BLaER1 treated with 17β-estradiol and CSF1 and Interleukin-3, amounts not matched to agents 10 nM and 100 nM (cell line): ENCODE results near the gene C1orf105.

Source experiments
- H3K27ac ChIP-seq, 11 experiments: shearing (Covaris generic); formaldehyde crosslinking; 2 replicates each; pipeline ENCODE4 v1.8.1; 2022
- H3K27me3 ChIP-seq, 11 experiments: shearing (Covaris generic); formaldehyde crosslinking; 2 replicates each; pipeline ENCODE4 v1.8.1; 2022
- H3K36me3 ChIP-seq, 11 experiments: shearing (Covaris generic); formaldehyde crosslinking; 2 replicates each; pipeline ENCODE4 v1.8.1; 2022
- H3K4me1 ChIP-seq, 10 experiments: shearing (Covaris generic); formaldehyde crosslinking; 2 replicates each; pipeline ENCODE4 v1.8.1; 2022
- H3K4me2 ChIP-seq, 11 experiments: shearing (Covaris generic); formaldehyde crosslinking; 2 replicates each; pipeline ENCODE4 v1.8.1; 2022
- H3K4me3 ChIP-seq, 10 experiments: shearing (Covaris generic); formaldehyde crosslinking; 2 replicates each; pipeline ENCODE4 v1.8.1; 2022
- H3K9ac ChIP-seq, 11 experiments: shearing (Covaris generic); formaldehyde crosslinking; 2 replicates each; pipeline ENCODE4 v1.8.1; 2022
- H3K9me3 ChIP-seq, 11 experiments: shearing (Covaris generic); formaldehyde crosslinking; replicated peaks in 1 of 11; 2 replicates each; pipeline ENCODE4 v1.8.1; 2022
- H4K20me1 ChIP-seq, 11 experiments: shearing (Covaris generic); formaldehyde crosslinking; 2 replicates each; pipeline ENCODE4 v1.8.1; 2022
- Cebpa-rat ChIP-seq, 11 experiments: shearing (Covaris generic); IDR thresholded peaks; 2 replicates each; pipeline ENCODE4 v1.8.1; 2022

C1orf105 gene

GRCh38 chr1:172453153-172453545 lies 32.7 kb downstream of the C1orf105 start:
- H3K36me3 ChIP-seq = no peaks in the 10 kb centered on the region
- H3K27me3 ChIP-seq = no peaks in the 10 kb centered on the region
- H3K9ac ChIP-seq = no peak overlapping the region
- no peak overlapping the region for H3K27ac ChIP-seq
- H4K20me1 ChIP-seq = no peaks in the 10 kb centered on the region; a peak in 1 of 22 replicates
- TF ChIP-seq Cebpa-rat (IDR thresholded peaks at IDR 0.05) = no peak
- H3K4me3 ChIP-seq = no peak overlapping the region
- no peaks in the 10 kb centered on the region for H3K9me3 ChIP-seq
- no peak overlapping the region for H3K4me2 ChIP-seq
- H3K4me1 ChIP-seq = peaks cover 0 to 13% (median 9%) of the 10 kb centered on the region in 10 experiments; a peak in 12 of 20 replicates

- no peak overlapping the region for H3K4me2 ChIP-seq
- no peaks in the 10 kb centered on the region; a peak in 1 of 22 replicates for H4K20me1 ChIP-seq
- H3K27ac ChIP-seq = no peak overlapping the region
- H3K36me3 ChIP-seq = no peaks in the 10 kb centered on the region
- H3K9me3 ChIP-seq = no peaks in the 10 kb centered on the region
- no peak for TF ChIP-seq Cebpa-rat (IDR thresholded peaks at IDR 0.05)
- no peak overlapping the region for H3K4me3 ChIP-seq
- H3K4me1 ChIP-seq = peaks cover 0 to 13% (median 9%) of the 10 kb centered on the region in 10 experiments; a peak in 12 of 20 replicates
- no peak overlapping the region for H3K9ac ChIP-seq
- H3K27me3 ChIP-seq = no peaks in the 10 kb centered on the region
Observed at GRCh38 chr1:172453607-172454006, 33.1 kb downstream of the C1orf105 start.

- H3K36me3 ChIP-seq = no peaks in the 10 kb centered on the region
- no peaks in the 10 kb centered on the region for H3K27me3 ChIP-seq
- no peak overlapping the region for H3K4me2 ChIP-seq
- H3K4me3 ChIP-seq = no peak overlapping the region
- no peak for TF ChIP-seq Cebpa-rat (IDR thresholded peaks at IDR 0.05)
- H4K20me1 ChIP-seq = no peaks in the 10 kb centered on the region; a peak in 1 of 22 replicates
- H3K9ac ChIP-seq = no peak overlapping the region
- H3K4me1 ChIP-seq = no peaks in the 10 kb centered on the region
- H3K27ac ChIP-seq = no peak overlapping the region
- no peaks in the 10 kb centered on the region for H3K9me3 ChIP-seq
Observed at GRCh38 chr1:172455451-172455850, 35.0 kb downstream of the C1orf105 start.

GRCh38 chr1:172456344-172456769 lies 35.9 kb downstream of the C1orf105 start:
- Histone ChIP-seq H3K4me3 (no peak overlapping the region), H3K9me3 (no peaks in the 10 kb centered on the region), H3K4me1 (no peaks in the 10 kb centered on the region), H3K4me2 (no peak overlapping the region), H3K27me3 (no peaks in the 10 kb centered on the region), H3K36me3 (no peaks in the 10 kb centered on the region), H4K20me1 (no peaks in the 10 kb centered on the region; a peak in 1 of 22 replicates), H3K27ac (no peak overlapping the region), H3K9ac (no peak overlapping the region)
- TF ChIP-seq Cebpa-rat (IDR thresholded peaks at IDR 0.05) = no peak

- H3K36me3 ChIP-seq = no peaks in the 10 kb centered on the region
- TF ChIP-seq Cebpa-rat (IDR thresholded peaks at IDR 0.05) = no peak
- H3K4me2 ChIP-seq = no peak overlapping the region
- no peaks in the 10 kb centered on the region for H3K9me3 ChIP-seq
- H3K4me3 ChIP-seq = no peak overlapping the region
- no peaks in the 10 kb centered on the region for H3K4me1 ChIP-seq
- no peak overlapping the region for H3K27ac ChIP-seq
- H3K27me3 ChIP-seq = no peaks in the 10 kb centered on the region
- H3K9ac ChIP-seq = no peak overlapping the region
- H4K20me1 ChIP-seq = no peaks in the 10 kb centered on the region; a peak in 1 of 22 replicates
Observed at GRCh38 chr1:172457479-172458130, 37.1 kb downstream of the C1orf105 start.

GRCh38 chr1:172460177-172460576 lies 39.7 kb downstream of the C1orf105 start:
- TF ChIP-seq Cebpa-rat (IDR thresholded peaks at IDR 0.05) = no peak
- no peak overlapping the region for H3K4me3 ChIP-seq
- no peaks in the 10 kb centered on the region for H3K9me3 ChIP-seq

GRCh38 chr1:172460887-172461315 lies 40.4 kb downstream of the C1orf105 start:
- Histone ChIP-seq H3K9me3 (no peaks in the 10 kb centered on the region), H3K27ac (no peak overlapping the region), H3K4me1 (no peaks in the 10 kb centered on the region), H3K36me3 (no peaks in the 10 kb centered on the region), H3K4me2 (no peak overlapping the region), H3K9ac (no peak overlapping the region), H3K27me3 (no peaks in the 10 kb centered on the region), H3K4me3 (no peak overlapping the region), H4K20me1 (no peaks in the 10 kb centered on the region; a peak in 1 of 22 replicates)
- no peak for TF ChIP-seq Cebpa-rat (IDR thresholded peaks at IDR 0.05)

More at GRCh38 chr1:172460177-172460576, 39.7 kb downstream of the C1orf105 start:
- no peaks in the 10 kb centered on the region for H3K4me1 ChIP-seq
- H3K9ac ChIP-seq = no peak overlapping the region
- no peaks in the 10 kb centered on the region for H3K27me3 ChIP-seq
- H3K4me2 ChIP-seq = no peak overlapping the region
- H3K36me3 ChIP-seq = no peaks in the 10 kb centered on the region
- H4K20me1 ChIP-seq = no peaks in the 10 kb centered on the region; a peak in 1 of 22 replicates
- no peak overlapping the region for H3K27ac ChIP-seq

GRCh38 chr1:172465617-172466016 lies 45.1 kb downstream of the C1orf105 start:
- Histone ChIP-seq H3K4me3 (no peak overlapping the region), H3K27me3 (no peaks in the 10 kb centered on the region), H3K36me3 (no peaks in the 10 kb centered on the region), H3K9ac (no peak overlapping the region), H3K27ac (no peak overlapping the region), H3K4me1 (no peaks in the 10 kb centered on the region; a peak in 1 of 20 replicates), H3K9me3 (no peaks in the 10 kb centered on the region), H3K4me2 (no peak overlapping the region), H4K20me1 (no peaks in the 10 kb centered on the region)
- TF ChIP-seq Cebpa-rat (IDR thresholded peaks at IDR 0.05) = no peak

GRCh38 chr1:172466795-172467407 lies 46.4 kb downstream of the C1orf105 start:
- Histone ChIP-seq H3K27ac (no peak overlapping the region), H4K20me1 (no peaks in the 10 kb centered on the region), H3K36me3 (no peaks in the 10 kb centered on the region), H3K4me2 (no peak overlapping the region), H3K4me3 (no peak overlapping the region), H3K9ac (no peak overlapping the region), H3K4me1 (no peaks in the 10 kb centered on the region; a peak in 2 of 20 replicates), H3K9me3 (no peaks in the 10 kb centered on the region), H3K27me3 (no peaks in the 10 kb centered on the region)
- no peak for TF ChIP-seq Cebpa-rat (IDR thresholded peaks at IDR 0.05)

- peaks cover 0 to 4% (median under 1%) of the 10 kb centered on the region in 10 experiments; a peak in 8 of 20 replicates for H3K4me1 ChIP-seq
- H3K27ac ChIP-seq = no peak overlapping the region
- H3K9me3 ChIP-seq = no peaks in the 10 kb centered on the region
- no peaks in the 10 kb centered on the region for H4K20me1 ChIP-seq
- H3K4me2 ChIP-seq = no peak overlapping the region
- H3K36me3 ChIP-seq = no peaks in the 10 kb centered on the region
- H3K27me3 ChIP-seq = no peaks in the 10 kb centered on the region
- no peak for TF ChIP-seq Cebpa-rat (IDR thresholded peaks at IDR 0.05)
- no peak overlapping the region for H3K4me3 ChIP-seq
- no peak overlapping the region for H3K9ac ChIP-seq
Observed at GRCh38 chr1:172467446-172467845, 47.0 kb downstream of the C1orf105 start.
